Measurements from ENCODE around the gene ELMO1. TPM values are rescaled to one million over a fixed set of nuclear protein-coding genes. Genes with fewer than 3 reads are reported as not detected.

ELMO1 gene
- total and polyA plus RNA-seq, 4 donors, result 10.1 to 183 (median 34.4) TPM

DNA sequence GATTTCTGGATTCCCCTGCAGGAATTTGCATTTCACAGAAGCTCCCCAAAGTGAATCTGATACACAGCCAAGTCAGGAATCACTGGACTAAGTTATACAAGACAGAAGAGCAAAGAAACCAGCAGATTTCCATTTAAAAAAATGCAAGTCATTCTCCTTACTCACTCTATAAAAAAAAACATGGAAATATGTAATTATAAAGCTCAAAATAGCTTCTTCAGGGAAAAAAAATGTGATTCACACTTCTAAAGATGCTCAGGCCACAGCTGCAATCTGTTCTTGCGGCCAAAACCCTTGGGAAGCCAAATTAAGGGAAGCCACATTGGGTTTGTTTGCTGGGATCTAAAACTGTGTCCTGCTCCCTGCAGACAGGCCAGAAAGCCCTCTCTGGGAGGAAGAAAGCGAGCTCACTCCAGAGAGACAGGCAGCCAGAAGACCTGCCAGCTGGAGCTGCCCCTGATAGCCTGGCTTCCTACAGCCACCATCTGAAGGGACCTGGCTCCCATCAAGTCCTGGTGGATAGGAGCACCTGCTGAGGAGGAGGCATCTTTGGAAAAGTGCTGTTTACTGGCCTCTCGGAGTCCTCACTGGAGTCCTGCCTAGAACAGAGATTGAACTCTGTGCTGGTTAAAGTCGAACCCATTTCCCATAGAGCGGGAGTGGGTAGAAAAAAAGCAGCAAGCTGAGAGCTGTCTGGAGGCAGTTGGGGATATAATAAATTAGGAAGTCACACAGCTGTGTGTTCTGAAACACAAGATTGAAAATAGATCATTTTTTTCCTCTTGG lies 365.2 kb downstream of the ELMO1 start:
- Histone ChIP-seq H3K36me3 (ENCODE audit: control insufficient read depth in 4 of 4, insufficient read depth in 4 of 4, low read length in 4 of 4) (no peaks in the 10 kb centered on the region), H3K9ac (ENCODE audit: insufficient read depth in 1 of 2, low read length in 2 of 2) (no peak overlapping the region), H3K4me3 (no peak overlapping the region), H3K4me1 (ENCODE audit: control insufficient read depth in 5 of 5, insufficient read depth in 5 of 5, low read length in 5 of 5) (peaks cover 0 to 2% (median 0%) of the 10 kb centered on the region in 5 donors), H3K27ac (ENCODE audit: low read depth in 1 of 2, low read length in 1 of 2) (peak overlapping the region in 1 of 2 donors; percentile 66), H3K9me3 (ENCODE audit: control insufficient read depth in 4 of 4, insufficient read depth in 3 of 4, low read length in 3 of 4) (no peaks in the 10 kb centered on the region), H3K27me3 (ENCODE audit: control insufficient read depth in 3 of 3, insufficient read depth in 3 of 3, low read length in 2 of 3) (no peaks in the 10 kb centered on the region)
- 81 to 87% methylated on average over 5 of the region's 5 CpGs for WGBS, 2 donors
- no peak for DNase-seq
- TF ChIP-seq, protein P1, sequence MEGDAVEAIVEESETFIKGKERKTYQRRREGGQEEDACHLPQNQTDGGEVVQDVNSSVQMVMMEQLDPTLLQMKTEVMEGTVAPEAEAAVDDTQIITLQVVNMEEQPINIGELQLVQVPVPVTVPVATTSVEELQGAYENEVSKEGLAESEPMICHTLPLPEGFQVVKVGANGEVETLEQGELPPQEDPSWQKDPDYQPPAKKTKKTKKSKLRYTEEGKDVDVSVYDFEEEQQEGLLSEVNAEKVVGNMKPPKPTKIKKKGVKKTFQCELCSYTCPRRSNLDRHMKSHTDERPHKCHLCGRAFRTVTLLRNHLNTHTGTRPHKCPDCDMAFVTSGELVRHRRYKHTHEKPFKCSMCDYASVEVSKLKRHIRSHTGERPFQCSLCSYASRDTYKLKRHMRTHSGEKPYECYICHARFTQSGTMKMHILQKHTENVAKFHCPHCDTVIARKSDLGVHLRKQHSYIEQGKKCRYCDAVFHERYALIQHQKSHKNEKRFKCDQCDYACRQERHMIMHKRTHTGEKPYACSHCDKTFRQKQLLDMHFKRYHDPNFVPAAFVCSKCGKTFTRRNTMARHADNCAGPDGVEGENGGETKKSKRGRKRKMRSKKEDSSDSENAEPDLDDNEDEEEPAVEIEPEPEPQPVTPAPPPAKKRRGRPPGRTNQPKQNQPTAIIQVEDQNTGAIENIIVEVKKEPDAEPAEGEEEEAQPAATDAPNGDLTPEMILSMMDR (IDR thresholded peaks at IDR 0.05; ENCODE audit: control extremely low read depth, extremely low read depth), result no peak
- no peak for ATAC-seq (ENCODE audit: insufficient read depth, low FRiP score)

DNA sequence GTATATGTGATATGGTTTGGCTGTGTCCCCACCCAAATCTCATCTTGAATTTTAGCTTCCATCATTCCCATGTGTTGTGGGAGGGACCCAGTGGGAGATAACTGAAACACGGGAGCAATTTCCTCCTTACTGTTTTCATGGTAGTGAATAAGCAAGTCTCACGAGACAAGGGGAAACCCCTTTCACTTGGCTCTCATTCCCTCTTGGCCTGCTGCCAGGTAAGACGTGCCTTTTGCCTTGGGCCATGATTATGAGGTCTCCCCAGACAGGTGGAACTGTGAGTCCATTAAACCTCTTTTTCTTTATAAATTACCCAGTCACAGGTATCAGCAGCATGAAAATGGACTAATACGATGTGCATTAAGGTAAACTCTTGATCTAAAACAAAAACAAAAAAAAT lies 367.2 kb downstream of the ELMO1 start:
- Histone ChIP-seq H3K9ac (ENCODE audit: insufficient read depth in 1 of 2, low read length in 2 of 2) (no peak overlapping the region), H3K4me3 (no peak overlapping the region), H3K36me3 (ENCODE audit: control insufficient read depth in 4 of 4, insufficient read depth in 4 of 4, low read length in 4 of 4) (peaks cover 0 to 3% (median 1%) of the 10 kb centered on the region in 4 donors), H3K27ac (ENCODE audit: low read depth in 1 of 2, low read length in 1 of 2) (no peak overlapping the region), H3K9me3 (ENCODE audit: control insufficient read depth in 4 of 4, insufficient read depth in 3 of 4, low read length in 3 of 4) (no peaks in the 10 kb centered on the region), H3K27me3 (ENCODE audit: control insufficient read depth in 3 of 3, insufficient read depth in 3 of 3, low read length in 2 of 3) (no peaks in the 10 kb centered on the region), H3K4me1 (ENCODE audit: control insufficient read depth in 5 of 5, insufficient read depth in 5 of 5, low read length in 5 of 5) (peaks cover 0 to 2% (median 0%) of the 10 kb centered on the region in 5 donors)
- WGBS, 2 donors, result 26 to 28% methylated on average over 4 of the region's 4 CpGs
- ATAC-seq (ENCODE audit: insufficient read depth, low FRiP score), result no peak
- DNase-seq, result peak in 2 of 3 donors; percentile 19 to 35
- TF ChIP-seq, protein P1 (IDR thresholded peaks at IDR 0.05; ENCODE audit: control extremely low read depth, extremely low read depth), result no peak

DNA sequence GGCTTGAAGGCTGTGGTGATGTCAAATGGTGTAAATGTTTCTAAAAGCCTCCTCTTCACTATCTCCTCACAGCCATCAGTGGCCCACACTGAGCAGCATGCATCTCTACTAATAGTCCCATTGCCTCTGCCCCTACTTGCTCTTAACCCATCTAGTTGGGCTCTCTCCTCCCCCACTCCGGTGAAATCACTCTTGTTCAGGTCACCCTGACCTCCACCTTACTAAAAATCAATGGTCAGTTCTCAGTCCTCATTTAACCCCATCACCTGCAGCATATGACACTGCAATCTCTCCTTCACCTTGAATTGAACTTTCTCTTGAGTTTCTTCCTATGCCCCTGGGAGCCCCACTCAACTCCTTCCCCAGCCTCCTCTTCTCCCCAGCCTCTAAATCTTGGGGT lies 369.2 kb downstream of the ELMO1 start:
- Histone ChIP-seq H3K36me3 (ENCODE audit: control insufficient read depth in 4 of 4, insufficient read depth in 4 of 4, low read length in 4 of 4) (peaks cover 0 to 3% (median 1%) of the 10 kb centered on the region in 4 donors), H3K9me3 (ENCODE audit: control insufficient read depth in 4 of 4, insufficient read depth in 3 of 4, low read length in 3 of 4) (no peaks in the 10 kb centered on the region), H3K9ac (ENCODE audit: insufficient read depth in 1 of 2, low read length in 2 of 2) (no peak overlapping the region), H3K4me3 (no peak overlapping the region), H3K4me1 (ENCODE audit: control insufficient read depth in 5 of 5, insufficient read depth in 5 of 5, low read length in 5 of 5) (peaks cover 0 to 2% (median 0%) of the 10 kb centered on the region in 5 donors), H3K27me3 (ENCODE audit: control insufficient read depth in 3 of 3, insufficient read depth in 3 of 3, low read length in 2 of 3) (no peaks in the 10 kb centered on the region), H3K27ac (ENCODE audit: low read depth in 1 of 2, low read length in 1 of 2) (no peak overlapping the region)
- TF ChIP-seq, protein P1 (IDR thresholded peaks at IDR 0.05; ENCODE audit: control extremely low read depth, extremely low read depth), result no peak
- ATAC-seq (ENCODE audit: insufficient read depth, low FRiP score) (no peak), DNase-seq (no peak)
- WGBS, 2 donors, result 92 to 100% methylated on average over 1 of the region's 1 CpG

All from lung (tissue), 12 donors.